HG02610 (cell line): Measurements from ENCODE around the gene DAB1.

Source experiments
- ATAC-seq: cut with Tn5 transposase; IDR thresholded peaks from one replicate; pipeline ENCODE4 v1.9.1; 2021; ENCODE audit warnings: mild to moderate bottlenecking, moderate library complexity; ENCODE audit not compliant: unreplicated experiment

DAB1 gene

GRCh38 chr1:57278558-57278957 lies 145.3 kb downstream of the DAB1 start:
- no peak for ATAC-seq

GRCh38 chr1:57277681-57278080 lies 146.2 kb downstream of the DAB1 start:
- ATAC-seq: no peak

GRCh38 chr1:57276918-57277317 lies 146.9 kb downstream of the DAB1 start:
- ATAC-seq: no peak

GRCh38 chr1:57272601-57273000 lies 151.3 kb downstream of the DAB1 start:
- no peak for ATAC-seq

GRCh38 chr1:57272150-57272549 lies 151.7 kb downstream of the DAB1 start:
- ATAC-seq: no peak

GRCh38 chr1:57270927-57271698 lies 152.7 kb downstream of the DAB1 start:
- no peak for ATAC-seq

- no peak for ATAC-seq
Measured at GRCh38 chr1:57269630-57270225, 154.1 kb downstream of the DAB1 start.

GRCh38 chr1:57265104-57265503 lies 158.8 kb downstream of the DAB1 start:
- no peak for ATAC-seq

- ATAC-seq: no peak
Measured at GRCh38 chr1:57262472-57262871, 161.4 kb downstream of the DAB1 start.

GRCh38 chr1:57258557-57259325 lies 165.1 kb downstream of the DAB1 start:
- ATAC-seq: no peak

- no peak for ATAC-seq
Measured at GRCh38 chr1:57255945-57256344, 167.9 kb downstream of the DAB1 start.

- no peak for ATAC-seq
Measured at GRCh38 chr1:57254022-57254421, 169.8 kb downstream of the DAB1 start.

- ATAC-seq: no peak
Measured at GRCh38 chr1:57252597-57253294, 171.1 kb downstream of the DAB1 start.

- no peak for ATAC-seq
Measured at GRCh38 chr1:57250021-57250420, 173.8 kb downstream of the DAB1 start.

- no peak for ATAC-seq
Measured at GRCh38 chr1:57249511-57249910, 174.3 kb downstream of the DAB1 start.

- no peak for ATAC-seq
Measured at GRCh38 chr1:57248830-57249229, 175.0 kb downstream of the DAB1 start.

- ATAC-seq: no peak
Measured at GRCh38 chr1:57238233-57238781, 185.6 kb downstream of the DAB1 start.

GRCh38 chr1:57235730-57236510 lies 187.9 kb downstream of the DAB1 start:
- no peak for ATAC-seq

GRCh38 chr1:57234459-57234858 lies 189.4 kb downstream of the DAB1 start:
- ATAC-seq: no peak

- no peak for ATAC-seq
Measured at GRCh38 chr1:57232500-57232899, 191.4 kb downstream of the DAB1 start.
